Lung (tissue), 12 donors: Measurements from ENCODE around the gene NTM. TPM values are rescaled to one million over a fixed set of nuclear protein-coding genes. Genes with fewer than 3 reads are reported as not detected.
A peak's percentile ranks its signal among the peaks of the same experiment; 100 is the strongest.

Experiments used
- ATAC-seq: fragments of 200-7000 bp; cut with Tn5 transposase; one replicate; pipeline ENCODE4 v1.9.1; 2020; ENCODE audit warnings: moderate number of reproducible peaks; ENCODE audit not compliant: insufficient read depth, low FRiP score
- DNase-seq, 3 donors: peaks; one replicate each; pipeline ENCODE4 v3.0.0-alpha.2; 2013 to 2017
- H3K27ac ChIP-seq, 2 donors: one replicate each; pipeline ENCODE4 v1.5.1; 2013; ENCODE audit warnings: mild to moderate bottlenecking in 2 of 2, moderate library complexity in 2 of 2, control low read depth in 1 of 2, inconsistent platforms in 1 of 2, low read depth in 1 of 2, low read length in 1 of 2
- H3K27me3 ChIP-seq, 3 donors: one replicate each; pipeline ENCODE4 v1.5.1; 2013; ENCODE audit warnings: low read length in 2 of 3; ENCODE audit not compliant: control insufficient read depth in 3 of 3, insufficient read depth in 3 of 3
- H3K36me3 ChIP-seq, 4 donors: one replicate each; pipeline ENCODE4 v1.5.1; 2013; ENCODE audit warnings: low read length in 4 of 4, mild to moderate bottlenecking in 1 of 4, moderate library complexity in 1 of 4; ENCODE audit not compliant: control insufficient read depth in 4 of 4, insufficient read depth in 4 of 4
- H3K4me1 ChIP-seq, 5 donors: one replicate each; pipeline ENCODE4 v1.5.1; 2013; ENCODE audit warnings: low read length in 5 of 5, mild to moderate bottlenecking in 2 of 5, moderate library complexity in 1 of 5; ENCODE audit not compliant: control insufficient read depth in 5 of 5, insufficient read depth in 5 of 5
- H3K4me3 ChIP-seq: one replicate; pipeline ENCODE4 v1.5.1; 2013; ENCODE audit warnings: mild to moderate bottlenecking, control low read depth, moderate library complexity
- H3K9ac ChIP-seq, 2 donors: one replicate each; pipeline ENCODE4 v1.5.1; 2013; ENCODE audit warnings: low read length in 2 of 2, control low read depth in 1 of 2; ENCODE audit not compliant: insufficient read depth in 1 of 2
- H3K9me3 ChIP-seq, 4 donors: one replicate each; pipeline ENCODE4 v1.5.1; 2013; ENCODE audit warnings: low read length in 3 of 4, mild to moderate bottlenecking in 1 of 4, moderate library complexity in 1 of 4; ENCODE audit not compliant: control insufficient read depth in 4 of 4, insufficient read depth in 3 of 4
- CTCF ChIP-seq: IDR thresholded peaks from 2 replicates; pipeline ENCODE4 v1.5.1; 2012; ENCODE audit warnings: mild to moderate bottlenecking; ENCODE audit errors: control extremely low read depth, extremely low read depth
- WGBS, 2 donors: extraction: QIAGEN DNeasy Blood & Tissue Kit; methylation state at CpG; one replicate each; pipeline ENCODE4 v1.1.7; 2013; 5-methylcytosine and 5-hydroxymethylcytosine counted together
- polyA plus RNA-seq, 2 donors: library from polyadenylated mRNA; stranded (reverse); fragments of 200-250 nt; gene quantifications; one replicate each; pipeline ENCODE4 v1.2.1, GENCODE V29; 2013
- total RNA-seq, 2 donors: library from RNA; depleted of rRNA in 1 of 2; stranded (reverse); fragments of >200 nt in 1 of 2; gene quantifications; one replicate each; pipeline ENCODE4 v1.2.1, GENCODE V29; 2014 to 2021
- donor health status: control.
- donor health status: control.
- donor health status: Bipolar disorder and iron deficiency.
- donor health status: healthy.
- donor health status: DM: yes; HTN: yes; CAD: no.

NTM gene
- total and polyA plus RNA-seq, 4 donors = 0.39 to 30.9 (median 7.2) TPM

DNA sequence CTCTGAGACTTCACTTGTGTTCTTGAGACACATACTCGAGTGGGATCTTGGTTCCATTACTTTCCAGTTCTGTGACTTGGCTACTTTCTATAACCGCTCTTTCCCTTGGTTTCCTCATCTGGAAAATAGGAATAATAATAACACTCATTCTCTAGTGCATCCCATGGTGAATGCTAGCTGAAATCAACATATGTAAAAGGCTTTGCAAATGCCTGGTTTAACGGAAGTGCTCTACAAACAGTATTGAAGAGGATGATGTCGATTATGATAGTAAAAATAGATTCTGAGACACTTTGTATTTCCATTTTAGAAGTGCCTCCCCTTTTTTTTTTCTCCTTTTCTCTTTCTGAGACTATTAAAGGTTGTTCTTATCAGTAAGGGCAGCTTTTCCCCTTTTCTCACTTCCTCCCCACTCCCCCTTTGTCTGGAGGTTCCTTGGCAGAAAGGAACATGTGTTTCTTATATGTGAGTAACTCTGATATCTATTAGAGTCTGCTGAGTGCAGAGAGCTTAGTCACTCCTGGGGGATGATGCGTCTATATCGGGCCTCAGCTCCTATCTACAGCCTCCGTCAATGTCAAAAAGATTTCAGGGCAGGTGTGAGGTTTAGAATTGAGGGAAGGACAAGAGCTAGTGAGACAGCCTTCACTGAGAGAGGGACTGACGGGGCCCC is 489.3 kb downstream of the NTM start:
- H3K27ac ChIP-seq = no peak overlapping the region
- no peaks in the 10 kb centered on the region for H3K36me3 ChIP-seq
- peak; percentile 27 for ATAC-seq
- H3K9ac ChIP-seq = no peak overlapping the region
- no peak for DNase-seq
- no peak overlapping the region for H3K4me3 ChIP-seq
- WGBS, 2 donors = 43 to 52% methylated on average over 8 of the region's 8 CpGs
- peaks cover 0 to 3% (median 0%) of the 10 kb centered on the region in 3 donors for H3K27me3 ChIP-seq
- no peaks in the 10 kb centered on the region for H3K9me3 ChIP-seq
- no peak for TF ChIP-seq CTCF
- H3K4me1 ChIP-seq = peaks cover 0 to 9% (median 0%) of the 10 kb centered on the region in 5 donors

DNA sequence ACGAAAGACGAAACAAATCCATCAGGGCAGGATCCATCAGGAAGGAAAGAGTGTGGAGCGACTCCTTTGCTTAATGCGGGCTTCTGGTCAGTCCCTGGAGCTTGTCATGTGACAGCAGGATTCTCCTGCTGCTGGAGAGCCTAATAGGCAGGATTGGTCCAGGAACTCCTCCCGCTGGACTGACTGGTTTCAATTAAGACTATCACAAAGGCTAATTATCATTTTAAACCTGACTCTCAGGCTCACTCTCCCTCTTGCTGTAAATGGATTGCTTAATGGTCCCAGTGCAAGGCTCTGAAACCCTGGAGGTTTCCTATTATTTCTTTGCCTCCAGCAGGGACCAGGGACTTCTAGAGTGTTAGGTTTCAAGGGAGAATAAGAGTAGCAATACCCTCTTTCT is 493.8 kb downstream of the NTM start:
- TF ChIP-seq CTCF = no peak
- Histone ChIP-seq H3K27ac (no peak overlapping the region), H3K9me3 (peaks cover 0 to 3% (median 0%) of the 10 kb centered on the region in 4 donors), H3K4me3 (no peak overlapping the region), H3K4me1 (no peaks in the 10 kb centered on the region), H3K36me3 (no peaks in the 10 kb centered on the region), H3K9ac (no peak overlapping the region), H3K27me3 (peaks cover 0 to 4% (median 0%) of the 10 kb centered on the region in 3 donors)
- no peak for DNase-seq
- 69 to 90% methylated on average over 5 of the region's 5 CpGs for WGBS, 2 donors
- ATAC-seq = no peak

DNA sequence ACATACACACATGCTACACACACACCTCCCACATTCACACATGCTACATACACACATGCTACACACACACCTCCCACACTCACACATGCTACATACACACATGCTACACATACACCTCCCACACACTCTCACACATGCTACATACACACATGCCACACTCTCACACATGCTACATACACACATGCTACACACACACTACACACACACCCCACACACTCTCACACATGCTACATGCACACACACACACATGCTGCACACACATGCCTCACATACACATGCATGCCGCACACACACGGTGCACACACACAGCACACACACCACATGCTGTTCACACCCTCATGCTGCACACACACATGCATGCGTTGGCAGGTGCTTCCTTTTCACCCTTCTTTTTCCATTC is 495.4 kb downstream of the NTM start:
- Histone ChIP-seq H3K4me3 (no peak overlapping the region), H3K9me3 (peaks cover 0 to 3% (median 0%) of the 10 kb centered on the region in 4 donors), H3K27me3 (peaks cover 0 to 4% (median 0%) of the 10 kb centered on the region in 3 donors), H3K4me1 (no peaks in the 10 kb centered on the region), H3K9ac (no peak overlapping the region), H3K27ac (no peak overlapping the region), H3K36me3 (no peaks in the 10 kb centered on the region)
- no peak for TF ChIP-seq CTCF
- 91 to 98% methylated on average over 3 of the region's 3 CpGs for WGBS, 2 donors
- ATAC-seq (no peak), DNase-seq (no peak)
